ENCODE measurements around the gene AHDC1. TPM values are rescaled to one million over a fixed set of nuclear protein-coding genes. Genes with fewer than 3 reads are reported as not detected.

Gene AHDC1
- polyA plus RNA-seq, 1 donor, result 43.2 TPM

GRCh38 chr1:27531959-27532685 lies 71.8 kb downstream of the AHDC1 start:
- no peak for DNase-seq

DNA sequence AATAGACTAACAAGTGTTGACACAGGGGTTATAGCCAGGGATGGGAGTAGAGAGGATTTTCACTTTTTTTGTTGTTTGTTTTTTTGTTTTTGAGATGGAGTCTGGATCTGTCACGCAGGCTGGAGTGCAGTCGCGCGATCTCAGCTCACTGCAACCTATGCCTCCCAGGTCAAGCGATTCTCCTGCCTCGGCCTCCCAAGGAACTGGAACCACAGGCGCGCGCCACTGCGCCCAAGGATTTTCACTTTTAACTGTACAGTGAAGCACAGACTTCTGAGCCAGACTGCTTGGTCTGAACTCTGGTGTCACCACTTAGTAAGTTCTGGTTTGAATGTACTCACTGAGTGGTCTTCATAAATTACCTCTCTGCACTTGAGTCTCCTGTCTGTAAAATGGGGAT lies 73.8 kb downstream of the AHDC1 start:
- DNase-seq, result no peak

- DNase-seq, result no peak
Observed at GRCh38 chr1:27529704-27530018, 74.3 kb downstream of the AHDC1 start.

DNA sequence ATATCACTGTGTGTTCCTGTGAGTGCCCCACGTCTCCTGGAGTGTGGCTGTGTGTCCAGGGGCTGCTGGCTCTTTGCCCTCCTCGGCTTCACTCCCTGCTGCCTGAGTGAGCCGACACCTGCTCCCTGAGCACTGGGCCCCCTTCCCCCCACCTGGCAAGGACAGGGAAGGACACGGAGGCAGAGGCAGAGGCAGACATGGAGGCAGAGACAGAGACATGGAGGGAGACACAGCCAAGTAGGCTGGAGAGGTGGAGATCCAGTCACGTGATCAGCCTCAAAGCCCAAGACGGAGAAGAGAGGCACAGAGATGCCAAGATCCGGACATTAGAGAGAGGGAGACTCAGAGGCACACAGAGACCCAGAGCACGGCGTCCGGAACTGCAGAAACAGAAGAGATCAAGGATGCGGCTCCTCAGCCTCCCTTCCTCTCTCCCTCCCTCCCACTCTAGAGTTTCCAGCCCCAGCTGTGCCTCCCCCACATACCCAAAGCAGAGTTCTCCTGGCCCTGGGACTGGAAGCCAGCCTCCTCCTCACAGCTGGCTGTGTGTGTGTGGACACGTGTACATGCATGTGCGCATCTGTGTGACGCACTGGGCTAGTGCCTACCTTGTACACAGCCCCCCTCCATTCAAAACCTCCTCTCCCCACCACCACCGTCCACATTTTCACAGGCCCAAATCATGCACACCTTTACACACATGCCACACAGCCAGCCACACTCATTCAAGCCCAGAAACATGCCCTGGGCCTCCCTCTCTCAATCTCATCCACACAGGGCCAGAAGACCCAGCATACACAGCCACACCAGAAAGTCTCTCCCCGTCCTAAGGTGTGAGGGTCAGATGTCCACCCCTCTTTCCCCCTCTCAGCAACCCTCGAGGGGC lies 74.9 kb downstream of the AHDC1 start:
- DNase-seq, result peak; percentile 89

DNA sequence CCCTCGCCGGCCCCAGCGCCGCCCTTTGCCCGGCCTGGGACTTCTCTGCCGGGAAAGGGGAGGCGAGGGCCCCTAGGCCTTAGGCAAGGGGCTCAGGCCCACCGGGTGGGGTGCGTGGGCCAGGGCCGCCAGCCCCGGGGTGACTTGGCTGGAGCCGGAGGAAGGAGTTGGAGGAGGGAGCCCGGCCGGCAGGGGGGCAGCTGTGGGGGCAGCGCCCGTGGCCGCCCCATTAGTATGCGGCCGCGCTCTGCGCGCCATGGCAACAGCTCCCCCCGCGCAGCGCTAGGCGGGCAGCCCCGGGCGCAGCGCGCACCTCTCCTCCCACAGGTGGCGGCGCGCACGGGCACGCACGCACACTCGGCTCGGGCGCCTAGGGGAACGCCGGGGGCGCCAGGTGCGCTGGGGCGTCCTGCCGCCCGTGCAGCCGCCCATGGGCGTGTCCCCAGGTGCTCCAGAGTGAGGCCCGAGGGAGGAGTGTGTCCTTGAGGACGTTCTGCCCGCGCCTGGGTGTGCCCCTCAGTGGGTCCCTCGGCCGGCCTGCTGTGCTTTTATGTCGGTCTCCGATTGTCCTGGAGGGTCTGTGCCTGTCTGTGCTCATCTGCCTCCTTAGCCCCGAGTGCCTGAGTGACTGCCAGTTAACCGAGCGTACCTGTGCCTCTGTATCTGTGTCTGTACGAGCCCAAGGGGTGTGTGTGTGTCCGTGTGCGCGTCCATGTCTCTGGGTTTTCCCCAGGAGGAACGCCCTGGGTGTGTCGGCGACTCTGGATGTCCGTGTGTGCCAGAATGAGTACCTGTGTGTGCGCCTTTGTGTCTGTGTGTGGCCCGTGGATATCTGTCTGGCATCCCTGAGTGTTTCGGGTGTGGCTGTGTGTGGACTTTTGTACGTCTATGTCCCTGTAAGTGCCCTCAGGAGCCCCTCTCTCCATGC lies 75.8 kb downstream of the AHDC1 start:
- DNase-seq, result peak; percentile 75

DNA sequence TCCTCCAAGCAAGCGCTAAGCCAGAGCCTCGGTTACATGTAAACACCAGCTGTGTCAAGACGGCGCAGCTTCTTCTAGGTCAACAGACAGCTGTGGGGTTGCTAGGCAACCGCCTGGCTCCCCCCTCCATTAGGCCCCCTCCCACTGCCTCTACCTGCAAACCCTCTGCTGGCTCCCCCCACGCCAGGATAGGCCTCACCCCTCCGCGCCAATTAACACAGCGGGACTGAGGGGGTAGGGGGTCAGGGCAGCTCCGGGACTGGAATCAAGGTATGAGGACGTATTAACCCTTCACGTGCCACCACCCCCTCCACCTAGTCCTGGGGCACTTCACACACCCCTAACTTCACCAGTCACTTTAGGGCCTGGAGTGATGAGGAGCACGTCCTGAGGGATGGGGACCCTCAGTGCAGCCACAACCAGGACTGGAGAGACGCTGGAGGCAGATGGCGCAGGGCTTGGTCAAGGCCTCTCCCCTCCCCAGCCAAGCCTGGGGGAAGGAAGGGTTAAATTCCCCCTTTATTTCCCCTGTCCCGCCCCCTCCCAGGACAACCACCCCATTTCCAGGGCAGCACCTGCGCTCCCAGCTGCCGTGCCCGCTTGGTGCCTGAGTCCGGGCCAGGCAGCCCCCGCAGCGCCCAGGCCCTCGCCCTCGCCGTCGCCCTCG lies 76.6 kb downstream of the AHDC1 start:
- DNase-seq, result peak; percentile 86

DNA sequence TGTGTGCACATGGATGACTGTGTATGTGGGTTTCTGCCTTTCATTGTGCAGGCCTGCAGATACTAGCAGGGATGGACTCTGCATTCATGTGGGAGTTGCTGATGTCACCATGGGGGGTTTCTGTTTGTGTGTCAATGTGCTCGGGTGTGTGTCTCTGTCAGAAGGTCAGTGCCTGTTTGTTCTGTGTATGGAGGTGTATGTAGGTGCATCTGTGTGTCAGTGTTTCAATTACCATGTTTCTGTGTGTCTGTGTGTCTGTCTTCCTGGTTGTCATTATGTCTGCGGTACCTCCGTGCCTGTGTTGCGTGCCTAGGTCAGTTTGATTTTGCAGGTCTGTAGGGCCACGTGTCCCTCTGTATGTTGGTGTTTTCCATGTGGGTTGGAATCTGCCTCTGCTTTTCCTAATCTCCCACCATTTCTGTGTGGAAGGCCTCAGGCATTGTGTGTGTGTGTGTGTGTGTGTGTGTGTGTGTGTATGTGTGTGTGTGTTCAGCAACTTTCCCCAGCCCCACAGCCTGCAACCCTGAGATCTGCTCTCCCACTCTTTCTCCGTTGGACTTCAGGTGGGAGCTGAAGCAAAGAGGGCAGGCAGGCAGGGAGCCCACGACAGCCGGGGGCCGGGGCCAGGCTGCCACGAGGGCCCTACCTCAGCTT lies 77.2 kb downstream of the AHDC1 start:
- DNase-seq, result no peak

DNA sequence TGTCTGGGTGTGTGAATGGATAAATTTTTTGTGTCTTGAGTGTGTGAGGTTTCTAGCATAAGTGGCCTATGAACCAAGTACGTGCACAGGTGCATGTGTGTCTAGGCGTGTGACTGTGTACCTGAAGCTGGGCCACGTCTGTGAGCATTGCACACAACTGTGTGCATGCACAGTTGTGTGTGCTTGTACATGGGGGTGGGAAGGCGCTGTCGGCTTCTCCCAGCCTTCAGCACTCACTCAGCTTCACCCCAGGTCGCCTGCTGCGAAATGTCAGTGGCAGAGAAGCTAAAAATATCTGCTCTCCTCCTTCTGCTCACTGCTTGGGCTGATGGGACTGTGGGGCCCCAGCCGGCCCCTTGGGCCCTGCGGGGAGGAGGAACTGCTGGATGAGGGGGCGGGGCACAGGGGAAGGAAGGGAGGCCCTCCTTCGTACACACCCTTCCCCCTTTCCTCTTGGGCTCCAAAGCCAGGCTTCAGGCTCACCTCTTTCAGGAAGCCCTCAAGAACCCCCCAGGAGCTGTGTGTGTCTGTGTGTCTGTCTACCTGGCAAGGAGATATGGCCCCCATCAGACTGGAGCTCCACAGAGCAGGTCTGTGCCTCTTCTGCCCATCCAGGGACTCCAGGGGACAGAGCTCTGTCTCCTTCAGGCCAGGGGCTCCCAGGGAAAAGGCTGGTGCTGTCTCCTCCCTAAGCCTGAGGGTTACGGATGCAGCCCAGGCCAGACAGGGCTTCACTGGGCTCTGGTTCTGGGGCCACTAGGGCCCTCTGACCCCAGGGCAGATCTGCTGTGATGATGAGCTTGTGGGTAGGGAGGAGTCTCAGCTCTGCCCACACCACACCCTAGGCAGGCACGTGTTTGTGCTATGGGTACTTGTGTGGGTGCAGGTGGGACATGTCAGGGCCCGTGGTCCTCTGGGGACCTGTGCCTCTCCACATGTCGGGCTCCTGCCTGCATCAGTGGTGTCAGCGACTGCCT lies 78.4 kb downstream of the AHDC1 start:
- peak; percentile 77 for DNase-seq

DNA sequence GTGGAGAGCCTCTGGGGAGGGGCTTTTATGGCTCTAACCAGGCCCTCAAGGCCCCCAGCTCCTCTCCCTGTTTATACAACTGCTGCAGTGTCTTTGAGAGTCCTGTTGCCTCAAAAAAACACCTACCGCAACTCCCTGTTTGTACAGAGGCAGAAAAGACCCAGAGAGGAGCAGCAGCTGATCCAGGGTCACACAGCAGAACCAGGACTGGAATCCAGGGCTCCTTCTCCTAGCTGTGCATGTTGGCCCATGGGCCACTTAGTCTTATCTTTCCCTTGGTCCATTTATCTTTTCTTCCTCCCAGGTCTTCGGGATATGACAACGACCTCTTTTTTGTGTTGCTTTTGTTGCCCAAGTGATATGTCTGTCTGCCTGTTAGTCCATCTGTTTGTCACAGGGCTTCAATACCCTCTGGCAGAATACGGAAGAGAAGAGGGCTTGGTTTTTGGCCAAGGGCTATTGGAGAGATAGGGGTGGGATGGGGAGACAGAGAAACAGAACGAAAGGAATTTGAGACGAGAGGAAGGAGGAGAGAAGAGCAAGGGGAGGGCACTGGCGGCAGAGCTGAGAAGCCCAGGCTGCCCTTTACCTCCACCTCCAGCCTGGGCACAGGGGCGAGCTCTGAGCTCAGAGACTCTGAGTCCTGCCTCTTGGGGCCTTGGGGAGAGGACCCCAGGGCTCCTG lies 80.5 kb downstream of the AHDC1 start:
- DNase-seq, result no peak

DNA sequence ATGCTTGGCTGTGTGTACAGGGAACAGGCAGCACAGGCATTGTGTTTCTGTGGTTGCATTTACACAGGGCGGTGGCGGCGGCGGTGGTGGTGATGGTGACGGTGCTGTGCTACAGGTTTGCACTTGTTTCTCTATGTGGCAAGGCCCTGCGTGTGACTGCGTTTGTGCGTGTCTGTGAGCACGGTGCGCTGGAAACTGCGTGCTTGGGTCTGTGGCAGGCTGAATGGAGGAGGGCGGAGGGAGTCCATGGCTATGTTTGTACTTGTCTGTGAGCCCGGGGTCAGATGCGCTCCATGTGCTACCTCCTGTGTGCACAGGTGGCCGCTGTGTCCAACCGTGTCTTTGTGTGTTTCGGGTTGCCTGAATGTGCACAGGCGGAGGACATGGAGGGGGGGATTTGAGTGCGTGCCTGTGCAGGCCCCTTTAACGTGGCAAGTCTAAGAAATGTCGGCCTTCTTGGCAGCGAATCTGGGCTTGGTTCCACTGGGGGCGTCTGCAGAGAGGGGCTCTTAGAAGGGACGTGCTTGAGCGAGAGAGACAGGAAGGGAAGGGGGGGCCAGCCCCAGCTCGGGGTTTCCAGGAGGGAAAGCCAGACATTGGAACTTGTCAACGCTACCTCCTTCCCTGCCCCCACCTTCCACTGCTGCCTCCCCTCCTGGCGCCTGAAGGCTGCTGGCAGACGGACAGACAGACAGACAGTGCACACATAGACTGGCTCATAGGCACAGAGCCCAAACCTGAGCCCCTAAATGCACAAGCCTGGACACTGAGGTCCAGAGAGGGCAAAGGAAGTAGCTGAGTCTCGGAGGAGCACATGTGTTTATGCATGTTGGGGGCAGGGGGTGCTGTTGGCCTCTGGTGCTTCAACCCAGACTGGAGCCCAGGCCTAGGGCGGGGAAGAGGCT lies 81.3 kb downstream of the AHDC1 start:
- DNase-seq, result peak; percentile 59

GRCh38 chr1:27521861-27522431 lies 82.0 kb downstream of the AHDC1 start:
- no peak for DNase-seq

DNA sequence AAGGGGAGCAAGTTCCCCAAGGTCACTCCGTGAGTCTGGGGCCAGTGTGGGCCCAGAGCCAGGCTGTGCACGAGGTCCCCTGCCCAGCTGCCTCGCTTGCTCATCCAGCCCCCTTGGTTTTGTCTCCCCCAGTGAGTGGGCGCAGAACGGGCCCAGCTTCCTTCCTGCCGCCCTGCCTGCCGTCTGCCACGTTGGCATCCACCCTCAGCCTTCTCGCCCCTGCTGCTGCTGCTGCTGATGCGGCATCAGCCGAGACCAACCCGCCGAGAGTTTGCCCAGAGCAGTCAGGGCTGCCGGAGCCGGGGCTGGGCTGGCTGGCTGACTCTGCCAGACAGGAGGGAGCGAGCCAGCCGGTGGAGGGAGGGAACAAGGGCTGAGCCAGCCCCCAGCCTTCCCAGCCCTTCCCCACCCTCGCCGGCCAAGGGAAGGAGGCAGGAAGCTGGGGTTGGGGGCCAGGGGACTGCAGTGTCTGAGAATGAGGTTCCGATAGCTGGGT lies 82.6 kb downstream of the AHDC1 start:
- DNase-seq, result no peak

GRCh38 chr1:27520651-27521050 lies 83.3 kb downstream of the AHDC1 start:
- DNase-seq, result no peak

- DNase-seq, result peak; percentile 68
Observed at GRCh38 chr1:27519331-27520258, 84.3 kb downstream of the AHDC1 start.

GRCh38 chr1:27518808-27519207 lies 85.1 kb downstream of the AHDC1 start:
- DNase-seq, result no peak

DNA sequence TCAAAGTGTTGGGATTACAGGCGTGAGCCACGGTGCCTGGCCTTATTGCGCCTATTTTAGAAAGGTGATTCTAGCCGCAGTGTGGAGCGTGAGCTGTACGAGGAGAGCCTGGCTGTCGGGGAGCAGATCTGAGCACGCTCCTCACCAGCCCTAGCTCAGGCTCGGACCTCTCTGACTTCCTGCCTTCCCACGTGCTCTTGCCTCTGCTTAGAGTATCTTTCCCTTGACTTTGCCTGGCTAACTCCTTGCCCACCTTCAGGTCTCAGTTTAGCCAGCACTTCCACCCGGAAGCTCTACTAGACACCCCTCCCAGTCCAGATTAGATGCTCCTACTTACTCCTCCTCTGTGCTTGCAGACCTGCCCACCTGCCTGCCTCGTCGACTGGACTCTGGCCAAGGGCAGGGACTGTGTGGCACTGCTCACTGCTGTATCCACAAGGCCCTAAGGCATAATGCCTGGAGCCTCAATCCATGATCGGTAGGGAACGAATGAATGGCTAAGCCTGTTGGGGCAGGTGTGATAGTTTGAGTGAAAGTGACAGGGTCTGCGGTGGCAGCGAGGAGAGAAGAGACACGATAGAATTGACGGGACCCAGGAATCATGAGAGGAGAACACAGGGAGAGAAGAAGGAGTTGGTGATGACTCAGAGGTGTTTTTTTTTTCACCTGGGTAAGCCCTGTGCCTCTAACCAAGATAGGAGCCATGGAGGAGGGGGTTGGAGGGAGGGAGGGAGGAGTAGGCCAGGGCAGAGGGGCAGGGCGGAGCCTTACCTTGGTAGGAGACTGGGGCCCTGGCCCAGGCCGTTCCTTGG lies 85.8 kb downstream of the AHDC1 start:
- DNase-seq, result no peak

All from left kidney (tissue), 2 donors.